GM12878 (cell line): ENCODE data around the gene DYNLT4. TPM values are rescaled to one million over a fixed set of nuclear protein-coding genes. Genes with fewer than 3 reads are reported as not detected.
A peak's percentile ranks its signal among the peaks of the same experiment; 100 is the strongest.

Source experiments
- ATF2 ChIP-seq: IDR thresholded peaks from 2 replicates; pipeline ENCODE4 v1.6.1; 2012; ENCODE audit warnings: low read length, inconsistent platforms
- BCL11A ChIP-seq: IDR thresholded peaks from 2 replicates; pipeline ENCODE4 v1.6.1; 2011; ENCODE audit warnings: low read depth, low read length
- BCL3 ChIP-seq: IDR thresholded peaks from 2 replicates; pipeline ENCODE4 v1.6.1; 2011; ENCODE audit warnings: borderline replicate concordance, low read depth, mild to moderate bottlenecking, moderate library complexity, low read length; ENCODE audit not compliant: insufficient read depth, poor library complexity, severe bottlenecking
- KAT2A ChIP-seq: conservative IDR thresholded peaks from 2 replicates; pipeline ENCODE4 v1.6.1; 2011; ENCODE audit warnings: low read depth, low read length; ENCODE audit not compliant: control insufficient read depth
- NR2C2 ChIP-seq: IDR thresholded peaks from 2 replicates; pipeline ENCODE4 v1.6.1; 2011; ENCODE audit warnings: borderline replicate concordance, low read depth; ENCODE audit not compliant: control insufficient read depth, insufficient read length
- RAD51 ChIP-seq: fragments of 450-650 bp; IDR thresholded peaks from 2 replicates; pipeline ENCODE4 v1.6.1; 2016; ENCODE audit warnings: moderate library complexity, mild to moderate bottlenecking, inconsistent platforms
- SP1 ChIP-seq: IDR thresholded peaks from one replicate; pipeline ENCODE4 v1.6.1; 2011; ENCODE audit warnings: low read depth, low read length
- STAT3 ChIP-seq: IDR thresholded peaks from 2 replicates; pipeline ENCODE4 v1.6.1; 2011; ENCODE audit warnings: low read depth, low read length, improper control_type of control experiment
- ZBTB11 ChIP-seq: fragments of 450-650 bp; formaldehyde crosslinking; IDR thresholded peaks from 2 replicates; pipeline ENCODE4 v1.5.0; 2022; ENCODE audit warnings: mild to moderate bottlenecking, missing genetic modification characterization
- ZNF217 ChIP-seq: fragments of 450-650 bp; IDR thresholded peaks from 2 replicates; pipeline ENCODE4 v1.6.1; 2017; ENCODE audit warnings: antibody characterized with exemption, mild to moderate bottlenecking
- polyA plus RNA-seq, 11 experiments: library from polyadenylated mRNA; depleted of rRNA in 4 of 11; unstranded in 6 of 11; stranded (reverse) in 5 of 11; fragments of >200 nt; fragmentation: Nextera tagmentation in 4 of 11; fragmentation: Illumina TruSeq in 1 of 11; extraction: Ambion mirVana in 4 of 11; extraction: Trizol in 1 of 11; gene quantifications; 1 replicate in 1 of 11; 2 replicates in 10 of 11; pipeline versions ENCODE4 v1.2.1 to v1.2.3, GENCODE V29; 2011 to 2016; ENCODE audit warnings: inconsistent platforms in 2 of 11, missing spikeins in 2 of 11, low read depth in 1 of 11
- total RNA-seq, 4 experiments: library from RNA; depleted of rRNA in 3 of 4; stranded (reverse); fragments of >200 nt in 3 of 4; fragmentation: Illumina TruSeq in 1 of 4; extraction: Trizol in 1 of 4; gene quantifications; 2 replicates each; pipeline versions ENCODE4 v1.2.1 to v1.2.3, GENCODE V29; 2013 to 2021
- TF ChIP-seq, protein P1 (sequence below): fragments of 150-350 bp; IDR thresholded peaks from 2 replicates; pipeline ENCODE4 v1.6.1; 2016; ENCODE audit warnings: low read depth, low read length
- TF ChIP-seq, protein P2 (sequence below): fragments of 450-650 bp; formaldehyde crosslinking; IDR thresholded peaks from 2 replicates; pipeline ENCODE4 v1.4.0; 2020; ENCODE audit warnings: mild to moderate bottlenecking, moderate library complexity

DYNLT4 gene
- total and polyA plus RNA-seq, 10 of the 15 experiments (the other 5 are each of a cell fraction or from before 2014, with no cell fraction given), result 0.23 to 0.28 TPM; not detected in 8

GRCh38 chr1:44819608-44820327 lies 12.6 kb upstream of the DYNLT4 start (continued):
- TF ChIP-seq ZBTB11 (CRISPR knock-in tag), result no peak
- TF ChIP-seq ATF2, result peak; percentile 100
- TF ChIP-seq ZNF217, result no peak
- TF ChIP-seq KAT2A, result no peak; the same call in 1 of the 2 replicates
- TF ChIP-seq BCL11A, result peak; percentile 75; the same call in 1 of the 2 replicates
- TF ChIP-seq NR2C2, result no peak
- peak; percentile 65 for TF ChIP-seq RAD51
- TF ChIP-seq BCL3, result peak; percentile 84
- TF ChIP-seq, protein P1, sequence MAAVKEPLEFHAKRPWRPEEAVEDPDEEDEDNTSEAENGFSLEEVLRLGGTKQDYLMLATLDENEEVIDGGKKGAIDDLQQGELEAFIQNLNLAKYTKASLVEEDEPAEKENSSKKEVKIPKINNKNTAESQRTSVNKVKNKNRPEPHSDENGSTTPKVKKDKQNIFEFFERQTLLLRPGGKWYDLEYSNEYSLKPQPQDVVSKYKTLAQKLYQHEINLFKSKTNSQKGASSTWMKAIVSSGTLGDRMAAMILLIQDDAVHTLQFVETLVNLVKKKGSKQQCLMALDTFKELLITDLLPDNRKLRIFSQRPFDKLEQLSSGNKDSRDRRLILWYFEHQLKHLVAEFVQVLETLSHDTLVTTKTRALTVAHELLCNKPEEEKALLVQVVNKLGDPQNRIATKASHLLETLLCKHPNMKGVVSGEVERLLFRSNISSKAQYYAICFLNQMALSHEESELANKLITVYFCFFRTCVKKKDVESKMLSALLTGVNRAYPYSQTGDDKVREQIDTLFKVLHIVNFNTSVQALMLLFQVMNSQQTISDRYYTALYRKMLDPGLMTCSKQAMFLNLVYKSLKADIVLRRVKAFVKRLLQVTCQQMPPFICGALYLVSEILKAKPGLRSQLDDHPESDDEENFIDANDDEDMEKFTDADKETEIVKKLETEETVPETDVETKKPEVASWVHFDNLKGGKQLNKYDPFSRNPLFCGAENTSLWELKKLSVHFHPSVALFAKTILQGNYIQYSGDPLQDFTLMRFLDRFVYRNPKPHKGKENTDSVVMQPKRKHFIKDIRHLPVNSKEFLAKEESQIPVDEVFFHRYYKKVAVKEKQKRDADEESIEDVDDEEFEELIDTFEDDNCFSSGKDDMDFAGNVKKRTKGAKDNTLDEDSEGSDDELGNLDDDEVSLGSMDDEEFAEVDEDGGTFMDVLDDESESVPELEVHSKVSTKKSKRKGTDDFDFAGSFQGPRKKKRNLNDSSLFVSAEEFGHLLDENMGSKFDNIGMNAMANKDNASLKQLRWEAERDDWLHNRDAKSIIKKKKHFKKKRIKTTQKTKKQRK, result no peak
- TF ChIP-seq SP1, result peak; percentile 62
- TF ChIP-seq, protein P2, sequence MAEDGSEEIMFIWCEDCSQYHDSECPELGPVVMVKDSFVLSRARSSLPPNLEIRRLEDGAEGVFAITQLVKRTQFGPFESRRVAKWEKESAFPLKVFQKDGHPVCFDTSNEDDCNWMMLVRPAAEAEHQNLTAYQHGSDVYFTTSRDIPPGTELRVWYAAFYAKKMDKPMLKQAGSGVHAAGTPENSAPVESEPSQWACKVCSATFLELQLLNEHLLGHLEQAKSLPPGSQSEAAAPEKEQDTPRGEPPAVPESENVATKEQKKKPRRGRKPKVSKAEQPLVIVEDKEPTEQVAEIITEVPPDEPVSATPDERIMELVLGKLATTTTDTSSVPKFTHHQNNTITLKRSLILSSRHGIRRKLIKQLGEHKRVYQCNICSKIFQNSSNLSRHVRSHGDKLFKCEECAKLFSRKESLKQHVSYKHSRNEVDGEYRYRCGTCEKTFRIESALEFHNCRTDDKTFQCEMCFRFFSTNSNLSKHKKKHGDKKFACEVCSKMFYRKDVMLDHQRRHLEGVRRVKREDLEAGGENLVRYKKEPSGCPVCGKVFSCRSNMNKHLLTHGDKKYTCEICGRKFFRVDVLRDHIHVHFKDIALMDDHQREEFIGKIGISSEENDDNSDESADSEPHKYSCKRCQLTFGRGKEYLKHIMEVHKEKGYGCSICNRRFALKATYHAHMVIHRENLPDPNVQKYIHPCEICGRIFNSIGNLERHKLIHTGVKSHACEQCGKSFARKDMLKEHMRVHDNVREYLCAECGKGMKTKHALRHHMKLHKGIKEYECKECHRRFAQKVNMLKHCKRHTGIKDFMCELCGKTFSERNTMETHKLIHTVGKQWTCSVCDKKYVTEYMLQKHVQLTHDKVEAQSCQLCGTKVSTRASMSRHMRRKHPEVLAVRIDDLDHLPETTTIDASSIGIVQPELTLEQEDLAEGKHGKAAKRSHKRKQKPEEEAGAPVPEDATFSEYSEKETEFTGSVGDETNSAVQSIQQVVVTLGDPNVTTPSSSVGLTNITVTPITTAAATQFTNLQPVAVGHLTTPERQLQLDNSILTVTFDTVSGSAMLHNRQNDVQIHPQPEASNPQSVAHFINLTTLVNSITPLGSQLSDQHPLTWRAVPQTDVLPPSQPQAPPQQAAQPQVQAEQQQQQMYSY (CRISPR knock-in tag), result peak; percentile 92
- peak; percentile 85; the same call in 1 of the 2 replicates for TF ChIP-seq STAT3
